Pancreas (tissue), 10 donors: Measurements from ENCODE around the gene SEC14L1. TPM values are rescaled to one million over a fixed set of nuclear protein-coding genes. Genes with fewer than 3 reads are reported as not detected.

ENCODE experiments used
- ATAC-seq, 4 donors: fragments of 200-7000 bp; cut with Tn5 transposase; one replicate each; pipeline versions ENCODE4 v1.8.0 to v1.9.1; 2020; ENCODE audit warnings: mild to moderate bottlenecking in 4 of 4, moderate library complexity in 4 of 4
- DNase-seq, 6 donors: peaks; one replicate each; pipeline ENCODE4 v3.0.0-alpha.2; 2020
- FAIRE-seq: peaks from 2 replicates; lab custom pipeline; 2012; peaks lifted over from hg19 to GRCh38; lab: Jason Lieb, UNC
- H3K27ac ChIP-seq, 4 donors: fragments of 200-600 bp; sonication (generic); 1 replicate in 3 of 4; 2 replicates in 1 of 4; pipeline versions ENCODE4 v1.5.0 to v1.8.0; 2020
- H3K27me3 ChIP-seq, 4 donors: fragments of 200-600 bp; one replicate each; pipeline ENCODE4 v1.8.0; 2021
- H3K36me3 ChIP-seq, 3 donors: fragments of 200-600 bp; sonication (generic) in 1 of 3; one replicate each; pipeline versions ENCODE4 v1.5.0 to v1.8.0; 2020 to 2021
- H3K4me1 ChIP-seq, 3 donors: fragments of 200-600 bp; one replicate each; pipeline ENCODE4 v1.8.0; 2021
- H3K4me3 ChIP-seq, 4 donors: fragments of 200-600 bp; sonication (generic) in 2 of 4; one replicate each; pipeline versions ENCODE4 v1.5.0 to v1.8.0; 2020 to 2021
- H3K9me3 ChIP-seq, 4 donors: fragments of 200-600 bp; one replicate each; pipeline ENCODE4 v1.8.0; 2021
- CTCF ChIP-seq, 4 donors: fragments of 200-600 bp; sonication (generic) in 3 of 4; IDR thresholded peaks; one replicate each; pipeline versions ENCODE4 v1.5.0 to v1.8.0; 2021; ENCODE audit warnings: antibody characterized with exemption in 4 of 4
- WGBS, 2 donors: extraction: QIAGEN DNeasy Blood & Tissue Kit; methylation state at CpG; one replicate each; pipeline ENCODE4 v1.1.7; 2013; 5-methylcytosine and 5-hydroxymethylcytosine counted together
- intact Hi-C, 3 donors: fragments of 100-400 bp; cut with DNase I; formaldehyde crosslinking; loops; one replicate each; pipeline versions ENCODE4 v1.11.1 to v1.14.2; 2022
- polyA plus RNA-seq, 2 donors: library from polyadenylated mRNA; stranded (reverse); fragments of 200-250 nt; gene quantifications; one replicate each; pipeline ENCODE4 v1.2.3, GENCODE V29; 2013
- total RNA-seq, 6 donors: library from RNA; stranded (reverse); fragmentation: NEBNext Ultra II Directional in 4 of 6; extraction: Animal tissue kit (Norgen Biotek cat#: 25700) in 4 of 6; gene quantifications; one replicate each; pipeline versions ENCODE4 v1.2.1 to v1.2.4, GENCODE V29; 2021 to 2023
- donor health status: healthy with polysubstance abuse.
- donor health status: DM: no; HTN: no; CAD: no; lungs with moderate emphysema.
- donor health status: DM: no; HTN: no; CAD: no.
- donor health status: control.
- donor health status: control.
- donor health status: Bipolar disorder and iron deficiency.
- donor health status: DM: yes; HTN: yes; CAD: no.
- donor health status: DM: no; HTN: no; CAD: no.
- donor health status: DM: no; HTN: no; CAD: no.
- donor health status: DM: yes; HTN: yes; CAD: no.

The SEC14L1 gene
- total and polyA plus RNA-seq, 8 donors, result 17.8 to 45.5 (median 31.8) TPM

- 29 to 43% methylated on average over 4 of the region's 4 CpGs for WGBS, 2 donors
- Histone ChIP-seq H3K27ac (peak overlapping the region; percentile 13 to 51 (median 22)), H3K27me3 (no peaks in the 10 kb centered on the region), H3K4me1 (peaks cover 19 to 60% (median 52%) of the 10 kb centered on the region in 3 donors), H3K36me3 (no peaks in the 10 kb centered on the region), H3K4me3 (peak overlapping the region in 2 of 4 donors; percentile 3 to 7), H3K9me3 (no peaks in the 10 kb centered on the region)
- ATAC-seq, result no peak
- FAIRE-seq, result no peak
- peak in 1 of 6 donors; percentile 51 for DNase-seq
- no peak for TF ChIP-seq CTCF (IDR thresholded peaks at IDR 0.05)
- intact Hi-C loops, result no loop called here
Observed at GRCh38 chr17:77144227-77144626, 3.5 kb downstream of the SEC14L1 start.

GRCh38 chr17:77145224-77145611 lies 4.4 kb downstream of the SEC14L1 start:
- intact Hi-C loops, result no loop called here
- no peak for ATAC-seq
- peaks cover 23 to 62% (median 47%) of the 10 kb centered on the region in 3 donors for H3K4me1 ChIP-seq
- no peak overlapping the region for H3K4me3 ChIP-seq
- H3K9me3 ChIP-seq, result no peaks in the 10 kb centered on the region
- no peak for DNase-seq
- no peak for TF ChIP-seq CTCF (IDR thresholded peaks at IDR 0.05)
- H3K27me3 ChIP-seq, result no peaks in the 10 kb centered on the region
- FAIRE-seq, result no peak
- H3K27ac ChIP-seq, result peak overlapping the region; percentile 61 to 85 (median 74)
- WGBS, 2 donors, result 57 to 62% methylated on average over 3 of the region's 3 CpGs
- no peaks in the 10 kb centered on the region for H3K36me3 ChIP-seq

GRCh38 chr17:77145612-77146245 lies 5.0 kb downstream of the SEC14L1 start:
- Histone ChIP-seq H3K9me3 (no peaks in the 10 kb centered on the region), H3K27ac (peak overlapping the region; percentile 61 to 85 (median 74)), H3K4me3 (peak overlapping the region in 1 of 4 donors; percentile 13), H3K4me1 (peaks cover 23 to 62% (median 47%) of the 10 kb centered on the region in 3 donors), H3K27me3 (no peaks in the 10 kb centered on the region), H3K36me3 (no peaks in the 10 kb centered on the region)
- DNase-seq (peak in 5 of 6 donors; percentile 66 to 77 (median 72)), ATAC-seq (peak; percentile 50 to 76 (median 64)), FAIRE-seq (no peak)
- 11 to 13% methylated on average over 8 of the region's 8 CpGs for WGBS, 2 donors
- intact Hi-C loops, result no loop called here
- TF ChIP-seq CTCF (IDR thresholded peaks at IDR 0.05), result no peak

- no peak for DNase-seq
- H3K4me1 ChIP-seq, result peaks cover 23 to 62% (median 47%) of the 10 kb centered on the region in 3 donors
- ATAC-seq, result peak in 2 of 4 donors; percentile 5 to 7
- no peaks in the 10 kb centered on the region for H3K36me3 ChIP-seq
- intact Hi-C loops, result no loop called here
- peak overlapping the region; percentile 61 to 85 (median 74) for H3K27ac ChIP-seq
- WGBS, 2 donors, result 14 to 17% methylated on average over 5 of the region's 5 CpGs
- no peaks in the 10 kb centered on the region for H3K27me3 ChIP-seq
- TF ChIP-seq CTCF (IDR thresholded peaks at IDR 0.05), result no peak
- no peaks in the 10 kb centered on the region for H3K9me3 ChIP-seq
- peak overlapping the region in 1 of 4 donors; percentile 13 for H3K4me3 ChIP-seq
- no peak for FAIRE-seq
Observed at GRCh38 chr17:77146246-77146632, 5.5 kb downstream of the SEC14L1 start.

GRCh38 chr17:77146882-77147281 lies 6.1 kb downstream of the SEC14L1 start:
- Histone ChIP-seq H3K36me3 (no peaks in the 10 kb centered on the region), H3K27ac (peak overlapping the region; percentile 61 to 85 (median 74)), H3K4me3 (peak overlapping the region in 2 of 4 donors; percentile 4 to 19), H3K4me1 (peaks cover 23 to 59% (median 47%) of the 10 kb centered on the region in 3 donors), H3K27me3 (no peaks in the 10 kb centered on the region), H3K9me3 (no peaks in the 10 kb centered on the region)
- TF ChIP-seq CTCF (IDR thresholded peaks at IDR 0.05), result peak in 1 of 4 donors; percentile 19
- FAIRE-seq (no peak), ATAC-seq (peak; percentile 62 to 82 (median 81)), DNase-seq (peak; percentile 71 to 89 (median 74))
- WGBS, 2 donors, result 10 to 16% methylated on average over 17 of the region's 17 CpGs
- intact Hi-C loops, result no loop called here
